ENCODE data around the gene TFE3.

GRCh38 chrX:49039598-49040375 is 3.4 kb downstream of the TFE3 start:
- peak in 1 of 2 donors; percentile 24 for TF ChIP-seq CTCF (conservative IDR thresholded peaks at IDR 0.05 in 1 of 2, IDR thresholded peaks at IDR 0.05 in 1 of 2; ENCODE audit: extremely low read depth in 1 of 2, insufficient read depth in 1 of 2, low read depth in 1 of 2, low read length in 2 of 2)
- TF ChIP-seq EZH2 (IDR thresholded peaks at IDR 0.05; ENCODE audit: borderline replicate concordance, low read length): no peak

Measured in mammary epithelial cell (primary cell).